Osteocyte (in vitro differentiated cells): ENCODE results near the gene CCL26. TPM values are rescaled to one million over a fixed set of nuclear protein-coding genes. Genes with fewer than 3 reads are reported as not detected.

Experiments used
- DNase-seq: peaks from one replicate; pipeline ENCODE4 v3.0.0; 2021; ENCODE audit warnings: mixed read lengths; ENCODE audit not compliant: unreplicated experiment; ENCODE audit errors: extremely low spot score
- H3K27ac Mint-ChIP-seq: one replicate; pipeline ENCODE4 v1.8.0; 2021; ENCODE audit warnings: mild to moderate bottlenecking, mixed read lengths; ENCODE audit not compliant: unreplicated experiment
- H3K27me3 Mint-ChIP-seq: one replicate; pipeline ENCODE4 v1.8.0; 2021; ENCODE audit warnings: mixed read lengths; ENCODE audit not compliant: unreplicated experiment
- H3K36me3 Mint-ChIP-seq: one replicate; pipeline ENCODE4 v1.8.0; 2021; ENCODE audit warnings: mixed read lengths; ENCODE audit not compliant: unreplicated experiment
- H3K4me1 Mint-ChIP-seq: one replicate; pipeline ENCODE4 v1.8.0; 2021; ENCODE audit warnings: mixed read lengths; ENCODE audit not compliant: unreplicated experiment
- H3K4me3 Mint-ChIP-seq: one replicate; pipeline ENCODE4 v1.8.0; 2021; ENCODE audit warnings: mild to moderate bottlenecking, moderate library complexity, mixed read lengths; ENCODE audit not compliant: unreplicated experiment
- H3K9me3 Mint-ChIP-seq: one replicate; pipeline ENCODE4 v1.8.0; 2021; ENCODE audit warnings: mixed read lengths; ENCODE audit not compliant: unreplicated experiment
- CTCF ChIP-seq: fragments of 200-600 bp; sonication (generic); IDR thresholded peaks from 2 replicates; pipeline ENCODE4 v1.5.0; 2021; ENCODE audit warnings: antibody characterized with exemption, mild to moderate bottlenecking, moderate library complexity
- total RNA-seq: library from RNA; stranded (reverse); gene quantifications from 2 replicates; pipeline ENCODE4 v1.2.1, GENCODE V29; 2021

CCL26 gene
- total RNA-seq, 1 donor from 2014 or later = not detected

GRCh38 chr7:75804004-75804403 lies 32.0 kb upstream of the CCL26 start:
- no peak for DNase-seq
- H3K4me1 Mint-ChIP-seq = no peaks in the 10 kb centered on the region
- no peaks in the 10 kb centered on the region for H3K36me3 Mint-ChIP-seq
- H3K4me3 Mint-ChIP-seq = no peak overlapping the region
- peaks cover 11% of the 10 kb centered on the region for H3K9me3 Mint-ChIP-seq
- H3K27ac Mint-ChIP-seq = no peak overlapping the region
- no peak for TF ChIP-seq CTCF
- H3K27me3 Mint-ChIP-seq = peaks cover 4% of the 10 kb centered on the region

GRCh38 chr7:75802552-75802821 lies 30.5 kb upstream of the CCL26 start:
- H3K4me3 Mint-ChIP-seq = no peak overlapping the region

DNA sequence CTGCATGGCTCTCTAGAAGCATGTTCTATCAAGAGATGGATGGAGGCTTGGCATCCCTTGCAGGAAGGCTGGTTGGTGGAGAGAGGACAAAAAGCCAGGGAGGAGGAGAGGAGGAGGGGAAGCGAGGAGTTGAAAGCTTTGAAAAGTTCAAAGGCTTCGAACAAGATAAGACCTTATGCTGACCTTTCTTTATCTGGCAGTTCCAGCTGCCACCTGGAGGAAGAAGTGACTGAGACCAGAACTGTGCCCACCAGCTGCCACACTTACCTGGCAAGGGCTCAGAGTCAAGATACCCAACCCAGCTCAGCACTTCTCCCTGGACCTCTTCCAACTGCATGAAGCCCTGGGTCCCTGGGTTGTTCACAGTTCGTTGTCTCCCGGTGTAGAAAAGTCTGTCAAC lies 26.8 kb upstream of the CCL26 start:
- peaks cover 3% of the 10 kb centered on the region for H3K4me1 Mint-ChIP-seq
- no peaks in the 10 kb centered on the region for H3K9me3 Mint-ChIP-seq
- no peak overlapping the region for H3K4me3 Mint-ChIP-seq
- H3K27ac Mint-ChIP-seq = no peak overlapping the region
- TF ChIP-seq CTCF = no peak
- H3K27me3 Mint-ChIP-seq = peaks cover 30% of the 10 kb centered on the region
- H3K36me3 Mint-ChIP-seq = no peaks in the 10 kb centered on the region
- DNase-seq = no peak

More at GRCh38 chr7:75802552-75802821, 30.5 kb upstream of the CCL26 start:
- H3K4me1 Mint-ChIP-seq = peaks cover 3% of the 10 kb centered on the region
- no peak for TF ChIP-seq CTCF
- H3K36me3 Mint-ChIP-seq = no peaks in the 10 kb centered on the region
- DNase-seq = no peak
- peaks cover 9% of the 10 kb centered on the region for H3K9me3 Mint-ChIP-seq
- no peak overlapping the region for H3K27ac Mint-ChIP-seq
- peaks cover 9% of the 10 kb centered on the region for H3K27me3 Mint-ChIP-seq

DNA sequence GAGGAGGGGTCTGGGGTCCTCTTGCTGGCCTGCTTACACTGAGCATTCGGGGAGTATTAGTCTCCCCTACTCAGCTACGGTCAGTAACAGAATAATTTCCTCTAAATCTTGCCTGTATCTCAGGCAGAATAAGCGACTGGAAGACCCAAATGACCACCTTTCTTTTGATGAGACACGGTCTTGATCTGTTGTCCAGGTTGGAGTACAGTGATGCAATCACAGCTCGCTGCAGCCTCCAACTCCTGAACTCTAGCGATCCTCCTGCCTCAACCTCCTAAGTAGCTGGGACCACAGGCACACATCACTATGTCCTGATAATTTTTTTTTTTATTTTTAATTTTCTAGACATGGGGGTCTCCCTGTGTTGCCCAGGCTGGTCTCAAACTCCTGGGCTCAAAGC lies 24.4 kb upstream of the CCL26 start:
- Mint-ChIP-seq H3K4me3 (no peak overlapping the region), H3K4me1 (peaks cover 5% of the 10 kb centered on the region), H3K9me3 (no peaks in the 10 kb centered on the region), H3K36me3 (no peaks in the 10 kb centered on the region), H3K27ac (no peak overlapping the region), H3K27me3 (peaks cover 26% of the 10 kb centered on the region)
- DNase-seq = no peak
- TF ChIP-seq CTCF = no peak

- no peak for DNase-seq
- peaks cover 26% of the 10 kb centered on the region for H3K27me3 Mint-ChIP-seq
- no peaks in the 10 kb centered on the region for H3K9me3 Mint-ChIP-seq
- peaks cover 5% of the 10 kb centered on the region for H3K4me1 Mint-ChIP-seq
- no peaks in the 10 kb centered on the region for H3K36me3 Mint-ChIP-seq
- H3K27ac Mint-ChIP-seq = no peak overlapping the region
- no peak for TF ChIP-seq CTCF
- H3K4me3 Mint-ChIP-seq = no peak overlapping the region
Observed at GRCh38 chr7:75795831-75796285, 23.8 kb upstream of the CCL26 start.
